Cerebellar cortex (tissue), 1 donor: ENCODE data around the gene WDR83.

Source experiments
- DNase-seq: peaks from one replicate; pipeline ENCODE4 v3.0.0-alpha.2; 2015; ENCODE audit warnings: low spot score

The WDR83 gene

DNA sequence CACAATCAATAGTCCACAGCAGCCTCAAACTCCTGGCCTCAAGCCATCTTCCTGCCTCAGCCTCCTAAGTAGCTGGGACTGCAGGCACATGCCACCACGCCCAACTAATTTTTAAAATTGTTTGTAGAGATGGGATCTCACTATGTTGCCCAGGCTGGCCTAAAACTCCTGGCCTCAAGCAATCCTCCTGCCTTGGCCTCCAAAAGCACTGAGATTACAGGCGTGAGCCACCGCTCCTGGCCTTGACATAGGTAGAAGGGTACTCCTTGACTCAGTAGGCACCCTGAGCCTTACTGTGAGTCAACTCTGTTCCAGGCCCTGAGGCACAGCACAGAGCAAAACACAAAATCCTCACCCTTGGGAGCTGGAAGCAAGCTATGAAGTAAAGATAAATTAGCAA is 49.3 kb downstream of the WDR83 start:
- DNase-seq: no peak

DNA sequence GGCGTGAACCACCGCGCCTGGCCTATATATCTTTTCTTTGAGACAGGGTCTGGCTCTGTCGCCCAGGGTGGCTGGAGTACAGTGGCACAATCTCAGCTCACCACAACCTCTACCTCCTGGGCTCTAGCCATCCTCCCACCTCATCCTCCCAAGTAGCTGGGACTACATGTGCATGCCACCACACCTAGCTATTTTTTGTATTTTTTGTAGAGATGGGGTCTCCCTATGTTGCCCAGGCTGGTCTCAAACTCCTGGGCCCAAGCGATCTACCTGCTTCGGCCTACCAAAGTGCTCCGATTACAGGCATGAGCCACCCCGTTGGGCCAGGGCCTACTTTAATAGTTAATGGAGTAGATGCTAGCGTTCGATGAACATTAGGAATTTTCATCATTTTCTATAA is 53.7 kb downstream of the WDR83 start:
- no peak for DNase-seq

GRCh38 chr19:12720851-12721655 is 54.4 kb downstream of the WDR83 start:
- DNase-seq: no peak

GRCh38 chr19:12721656-12722565 is 55.3 kb downstream of the WDR83 start:
- peak; percentile 62 for DNase-seq

- DNase-seq: peak; percentile 99
Measured at GRCh38 chr19:12722566-12723380, 56.2 kb downstream of the WDR83 start.

- DNase-seq: no peak
Measured at GRCh38 chr19:12723381-12723640, 56.7 kb downstream of the WDR83 start.

- peak; percentile 87 for DNase-seq
Measured at GRCh38 chr19:12723641-12724426, 57.2 kb downstream of the WDR83 start, which contains the start of gene TNPO2. Gene TNPO2, minus strand, starts transcription at chr19:12723932. Its CDS starts 2,955 bp downstream, at chr19:12720977.
